Stimulated activated naive CD8-positive, alpha-beta T cell treated with anti-CD3 and anti-CD28 coated beads, Interleukin-15, amount 100 ng/mL, for 72 hours (primary cell): ENCODE measurements around the gene CBY1.
"Not testable (repeated sequence)": the region's sequence is repeated elsewhere in the genome, so short reads cannot be mapped to it uniquely, and the experiment has no call there.

ENCODE experiments used
- ATAC-seq: fragments of 150-1000 bp; cut with Tn5 transposase; 2 replicates; pipeline ENCODE4 v1.10.0; 2021; ENCODE audit warnings: mild to moderate bottlenecking, moderate library complexity
- DNase-seq, 2 donors: peaks; one replicate each; pipeline ENCODE4 v3.0.0; 2021 to 2022
- H3K27ac Mint-ChIP-seq, 2 donors: one replicate each; pipeline ENCODE4 v1.8.0; 2022; ENCODE audit warnings: mild to moderate bottlenecking in 2 of 2, mixed read lengths in 2 of 2, moderate library complexity in 2 of 2
- H3K27me3 Mint-ChIP-seq: one replicate; pipeline ENCODE4 v1.8.0; 2022; ENCODE audit warnings: mixed read lengths
- H3K4me1 Mint-ChIP-seq: one replicate; pipeline ENCODE4 v1.8.0; 2022; ENCODE audit warnings: mild to moderate bottlenecking, mixed read lengths
- H3K4me3 Mint-ChIP-seq, 2 donors: one replicate each; pipeline ENCODE4 v1.8.0; 2022; ENCODE audit warnings: mild to moderate bottlenecking in 2 of 2, mixed read lengths in 2 of 2, moderate library complexity in 1 of 2
- H3K9me3 Mint-ChIP-seq, 2 donors: one replicate each; pipeline ENCODE4 v1.8.0; 2022; ENCODE audit warnings: mixed read lengths in 2 of 2

The CBY1 gene

GRCh38 chr22:38632528-38632927 lies 23.9 kb upstream of the CBY1 start:
- ATAC-seq, result no peak
- H3K4me3 Mint-ChIP-seq, result no peak overlapping the region
- no peaks in the 10 kb centered on the region for H3K27me3 Mint-ChIP-seq
- no peak overlapping the region for H3K27ac Mint-ChIP-seq
- no peaks in the 10 kb centered on the region for H3K9me3 Mint-ChIP-seq
- H3K4me1 Mint-ChIP-seq, result peaks cover 12% of the 10 kb centered on the region
- DNase-seq, result no peak

- Mint-ChIP-seq H3K27ac (no peak overlapping the region), H3K27me3 (no peaks in the 10 kb centered on the region), H3K4me3 (no peak overlapping the region), H3K9me3 (no peaks in the 10 kb centered on the region), H3K4me1 (no peaks in the 10 kb centered on the region)
- ATAC-seq (no peak), DNase-seq (no peak)
Observed at GRCh38 chr22:38638216-38638615, 18.2 kb upstream of the CBY1 start.

- H3K4me3 Mint-ChIP-seq, result no peak overlapping the region
- H3K4me1 Mint-ChIP-seq, result no peaks in the 10 kb centered on the region
- H3K27ac Mint-ChIP-seq, result no peak overlapping the region
- no peaks in the 10 kb centered on the region for H3K27me3 Mint-ChIP-seq
- ATAC-seq (no peak), DNase-seq (no peak)
- no peaks in the 10 kb centered on the region for H3K9me3 Mint-ChIP-seq
Observed at GRCh38 chr22:38638728-38639127, 17.7 kb upstream of the CBY1 start.

- H3K4me1 Mint-ChIP-seq, result no peaks in the 10 kb centered on the region
- no peaks in the 10 kb centered on the region for H3K27me3 Mint-ChIP-seq
- H3K27ac Mint-ChIP-seq, result no peak overlapping the region
- H3K9me3 Mint-ChIP-seq, result no peaks in the 10 kb centered on the region
- H3K4me3 Mint-ChIP-seq, result no peak overlapping the region
- DNase-seq (no peak), ATAC-seq (no peak)
Observed at GRCh38 chr22:38641476-38642040, 14.9 kb upstream of the CBY1 start.

GRCh38 chr22:38644245-38644644 lies 12.2 kb upstream of the CBY1 start:
- not testable (repeated sequence) for H3K4me3 Mint-ChIP-seq, ATAC-seq

GRCh38 chr22:38645430-38645829 lies 11.0 kb upstream of the CBY1 start:
- H3K4me1 Mint-ChIP-seq, result no peaks in the 10 kb centered on the region
- no peak for DNase-seq

More at GRCh38 chr22:38644245-38644644, 12.2 kb upstream of the CBY1 start:
- DNase-seq, H3K4me1 Mint-ChIP-seq, H3K27ac Mint-ChIP-seq, H3K9me3 Mint-ChIP-seq, H3K27me3 Mint-ChIP-seq: not testable (repeated sequence)

GRCh38 chr22:38649841-38650522 lies 6.5 kb upstream of the CBY1 start:
- Mint-ChIP-seq H3K27me3 (no peaks in the 10 kb centered on the region), H3K9me3 (no peaks in the 10 kb centered on the region), H3K27ac (no peak overlapping the region), H3K4me3 (no peak overlapping the region), H3K4me1 (no peaks in the 10 kb centered on the region)
- ATAC-seq (no peak), DNase-seq (no peak)

More at GRCh38 chr22:38645430-38645829, 11.0 kb upstream of the CBY1 start:
- no peaks in the 10 kb centered on the region for H3K9me3 Mint-ChIP-seq
- ATAC-seq, result no peak
- no peaks in the 10 kb centered on the region for H3K27me3 Mint-ChIP-seq
- H3K4me3 Mint-ChIP-seq, result no peak overlapping the region
- no peak overlapping the region for H3K27ac Mint-ChIP-seq

- no peaks in the 10 kb centered on the region for H3K9me3 Mint-ChIP-seq
- DNase-seq, result no peak
Observed at GRCh38 chr22:38652859-38653258, 3.6 kb upstream of the CBY1 start.

GRCh38 chr22:38653741-38654140 lies 2.7 kb upstream of the CBY1 start:
- DNase-seq (no peak), ATAC-seq (no peak)
- H3K4me1 Mint-ChIP-seq, result peaks cover 20% of the 10 kb centered on the region
- no peak overlapping the region for H3K27ac Mint-ChIP-seq
- no peak overlapping the region for H3K4me3 Mint-ChIP-seq
- no peaks in the 10 kb centered on the region for H3K9me3 Mint-ChIP-seq
- H3K27me3 Mint-ChIP-seq, result no peaks in the 10 kb centered on the region

More at GRCh38 chr22:38652859-38653258, 3.6 kb upstream of the CBY1 start:
- Mint-ChIP-seq H3K4me1 (peaks cover 12% of the 10 kb centered on the region), H3K27ac (no peak overlapping the region), H3K27me3 (no peaks in the 10 kb centered on the region), H3K4me3 (no peak overlapping the region)
- no peak for ATAC-seq

- Mint-ChIP-seq H3K27me3 (no peaks in the 10 kb centered on the region), H3K4me1 (peaks cover 20% of the 10 kb centered on the region), H3K9me3 (no peaks in the 10 kb centered on the region), H3K27ac (peak overlapping the region; percentile 99 to 100), H3K4me3 (peak overlapping the region; percentile 93 to 95)
- DNase-seq (no peak), ATAC-seq (no peak)
Observed at GRCh38 chr22:38655519-38656255, 751 bp upstream of the CBY1 start.

GRCh38 chr22:38657045-38657909 lies 839 bp downstream of the CBY1 start:
- H3K27ac Mint-ChIP-seq, result peak overlapping the region; percentile 99 to 100
- peak overlapping the region; percentile 93 to 95 for H3K4me3 Mint-ChIP-seq
- peak; percentile 34 to 56 for DNase-seq
- H3K9me3 Mint-ChIP-seq, result no peaks in the 10 kb centered on the region
- H3K4me1 Mint-ChIP-seq, result peaks cover 20% of the 10 kb centered on the region
- no peaks in the 10 kb centered on the region for H3K27me3 Mint-ChIP-seq
- ATAC-seq, result peak; percentile 64

- DNase-seq (no peak), ATAC-seq (no peak)
- no peaks in the 10 kb centered on the region for H3K4me1 Mint-ChIP-seq
- H3K27me3 Mint-ChIP-seq, result no peaks in the 10 kb centered on the region
- no peak overlapping the region for H3K27ac Mint-ChIP-seq
- H3K9me3 Mint-ChIP-seq, result peaks cover 0 to 4% of the 10 kb centered on the region in 2 donors
- H3K4me3 Mint-ChIP-seq, result no peak overlapping the region
Observed at GRCh38 chr22:38674888-38675287, 18.4 kb downstream of the CBY1 start.

- Mint-ChIP-seq H3K4me1 (peaks cover 5% of the 10 kb centered on the region), H3K27ac (no peak overlapping the region), H3K4me3 (no peak overlapping the region), H3K27me3 (no peaks in the 10 kb centered on the region), H3K9me3 (peaks cover 0 to 4% of the 10 kb centered on the region in 2 donors)
- DNase-seq, result no peak
- no peak for ATAC-seq
Observed at GRCh38 chr22:38675833-38676232, 19.4 kb downstream of the CBY1 start.

- Mint-ChIP-seq H3K27me3 (no peaks in the 10 kb centered on the region), H3K4me1 (peaks cover 33% of the 10 kb centered on the region), H3K9me3 (no peaks in the 10 kb centered on the region), H3K4me3 (peak within 1 kb of the TSS; percentile 93 to 97), H3K27ac (peak within 1 kb of the TSS; percentile 96 to 99)
- ATAC-seq (peak; percentile 98), DNase-seq (peak; percentile 85 to 89)
Observed at GRCh38 chr22:38681582-38682335, 25.3 kb downstream of the CBY1 start, which contains the start of gene TOMM22. Gene TOMM22, plus strand, starts transcription at chr22:38681957. Its CDS starts 22 bp downstream, at chr22:38681979.

GRCh38 chr22:38684895-38685294 lies 28.5 kb downstream of the CBY1 start:
- no peak overlapping the region for H3K4me3 Mint-ChIP-seq
- H3K9me3 Mint-ChIP-seq, result no peaks in the 10 kb centered on the region
- H3K27me3 Mint-ChIP-seq, result no peaks in the 10 kb centered on the region
- peak overlapping the region in 1 of 2 donors; percentile 86 for H3K27ac Mint-ChIP-seq
- DNase-seq (no peak), ATAC-seq (no peak)
- H3K4me1 Mint-ChIP-seq, result peaks cover 33% of the 10 kb centered on the region
